Liver (tissue), 9 donors: Measurements from ENCODE around the gene NFKBIB. TPM values are rescaled to one million over a fixed set of nuclear protein-coding genes. Genes with fewer than 3 reads are reported as not detected.

ENCODE experiments used
- DNase-seq: peaks from one replicate; pipeline ENCODE4 v3.0.0-alpha.2; 2017; ENCODE audit warnings: low spot score
- H3K27ac ChIP-seq, 2 donors: one replicate each; pipeline ENCODE4 v1.7.0; 2013; ENCODE audit warnings: inconsistent platforms in 2 of 2, low read length in 2 of 2, control low read depth in 1 of 2, low read depth in 1 of 2, mild to moderate bottlenecking in 1 of 2
- H3K27me3 ChIP-seq, 4 donors: one replicate each; pipeline versions ENCODE4 v1.6.1 to v1.7.0; 2013; ENCODE audit warnings: low read length in 3 of 4, inconsistent platforms in 1 of 4, mild to moderate bottlenecking in 1 of 4, moderate library complexity in 1 of 4; ENCODE audit not compliant: control insufficient read depth in 4 of 4, insufficient read depth in 4 of 4
- H3K36me3 ChIP-seq, 4 donors: one replicate each; pipeline versions ENCODE4 v1.6.1 to v1.7.0; 2013; ENCODE audit warnings: low read length in 3 of 4, mild to moderate bottlenecking in 3 of 4, low read depth in 1 of 4, moderate library complexity in 1 of 4; ENCODE audit not compliant: control insufficient read depth in 4 of 4, insufficient read depth in 3 of 4
- H3K4me1 ChIP-seq, 4 donors: one replicate each; pipeline versions ENCODE4 v1.6.1 to v1.7.0; 2013; ENCODE audit warnings: low read length in 3 of 4, mild to moderate bottlenecking in 3 of 4, moderate library complexity in 1 of 4; ENCODE audit not compliant: control insufficient read depth in 4 of 4, insufficient read depth in 4 of 4
- H3K4me3 ChIP-seq, 3 donors: one replicate each; pipeline versions ENCODE4 v1.6.1 to v1.7.0; 2013; ENCODE audit warnings: low read length in 3 of 3, control low read depth in 1 of 3, low read depth in 1 of 3, mild to moderate bottlenecking in 1 of 3
- H3K9ac ChIP-seq, 2 donors: one replicate each; pipeline ENCODE4 v1.7.0; 2013; ENCODE audit warnings: low read length in 2 of 2, mild to moderate bottlenecking in 2 of 2, moderate library complexity in 2 of 2, control low read depth in 1 of 2, low read depth in 1 of 2
- H3K9me3 ChIP-seq, 4 donors: one replicate each; pipeline versions ENCODE4 v1.6.1 to v1.7.0; 2013; ENCODE audit warnings: low read length in 3 of 4; ENCODE audit not compliant: control insufficient read depth in 4 of 4
- CTCF ChIP-seq: fragments of 150-350 bp; IDR thresholded peaks from 2 replicates; pipeline ENCODE4 v1.5.1; 2017; ENCODE audit warnings: improper control_type of control experiment, low read depth, low read length; ENCODE audit not compliant: missing input control
- EGR1 ChIP-seq, 2 donors: IDR thresholded peaks; 2 replicates each; pipeline ENCODE4 v1.6.1; 2016 to 2018; ENCODE audit warnings: antibody characterized with exemption in 2 of 2, low read depth in 2 of 2
- FOXA1 ChIP-seq: IDR thresholded peaks from 2 replicates; pipeline ENCODE4 v1.6.1; 2016; ENCODE audit warnings: antibody characterized with exemption
- FOXA2 ChIP-seq: IDR thresholded peaks from 2 replicates; pipeline ENCODE4 v1.6.1; 2016; ENCODE audit warnings: antibody characterized with exemption
- GABPA ChIP-seq, 2 donors: IDR thresholded peaks in 1 of 2; conservative IDR thresholded peaks in 1 of 2; 2 replicates each; pipeline ENCODE4 v1.6.1; 2016; ENCODE audit warnings: antibody characterized with exemption in 2 of 2, mild to moderate bottlenecking in 1 of 2, moderate library complexity in 1 of 2
- HNF4A ChIP-seq, 2 donors: conservative IDR thresholded peaks; 2 replicates each; pipeline ENCODE4 v1.6.1; 2016; ENCODE audit warnings: antibody characterized with exemption in 2 of 2, mild to moderate bottlenecking in 2 of 2
- HNF4G ChIP-seq: IDR thresholded peaks from 2 replicates; pipeline ENCODE4 v1.6.1; 2016; ENCODE audit warnings: antibody characterized with exemption
- JUND ChIP-seq, 2 donors: IDR thresholded peaks; 2 replicates each; pipeline ENCODE4 v1.6.1; 2016; ENCODE audit warnings: antibody characterized with exemption in 2 of 2
- MAX ChIP-seq: IDR thresholded peaks from 2 replicates; pipeline ENCODE4 v1.6.1; 2016; ENCODE audit warnings: antibody characterized with exemption
- NR2F2 ChIP-seq: IDR thresholded peaks from 2 replicates; pipeline ENCODE4 v1.6.1; 2016; ENCODE audit warnings: antibody characterized with exemption
- RAD21 ChIP-seq, 2 donors: IDR thresholded peaks; 2 replicates each; pipeline ENCODE4 v1.6.1; 2016; ENCODE audit warnings: antibody characterized with exemption in 2 of 2, mild to moderate bottlenecking in 2 of 2
- REST ChIP-seq: IDR thresholded peaks from 2 replicates; pipeline ENCODE4 v1.6.1; 2016; ENCODE audit warnings: antibody characterized with exemption, mild to moderate bottlenecking
- RXRA ChIP-seq, 2 donors: IDR thresholded peaks; 2 replicates each; pipeline ENCODE4 v1.6.1; 2017 to 2018; ENCODE audit warnings: antibody characterized with exemption in 2 of 2, mild to moderate bottlenecking in 1 of 2
- SP1 ChIP-seq: IDR thresholded peaks from 2 replicates; pipeline ENCODE4 v1.6.1; 2018; ENCODE audit warnings: antibody characterized with exemption, mild to moderate bottlenecking
- YY1 ChIP-seq: IDR thresholded peaks from 2 replicates; pipeline ENCODE4 v1.6.1; 2016; ENCODE audit warnings: antibody characterized with exemption, mild to moderate bottlenecking
- WGBS: extraction: QIAGEN DNeasy Blood & Tissue Kit; methylation state at CpG from one replicate; pipeline ENCODE4 v1.1.7; 2013; 5-methylcytosine and 5-hydroxymethylcytosine counted together
- polyA plus RNA-seq, 2 donors: library from polyadenylated mRNA; stranded (reverse) in 1 of 2; unstranded in 1 of 2; fragments of 200-250 nt in 1 of 2; fragments of >200 nt in 1 of 2; fragmentation: Nextera tagmentation in 1 of 2; extraction: Ambion mirVana in 1 of 2; gene quantifications; one replicate each; pipeline versions ENCODE4 v1.2.1 to v1.2.3, GENCODE V29; 2013 to 2015
- total RNA-seq, 2 donors: library from RNA; depleted of rRNA; stranded (reverse); fragments of >200 nt; gene quantifications; one replicate each; pipeline ENCODE4 v1.2.3, GENCODE V29; 2014
- TF ChIP-seq, protein P1 (sequence below): IDR thresholded peaks from 2 replicates; pipeline ENCODE4 v1.6.1; 2016; ENCODE audit warnings: antibody characterized with exemption
- TF ChIP-seq, protein P2 (sequence below): IDR thresholded peaks from 2 replicates; pipeline ENCODE4 v1.6.1; 2016; ENCODE audit warnings: antibody characterized with exemption
- donor health status: healthy.
- donor health status: healthy.
- donor health status: healthy.
- donor health status: healthy.
- donor health status: healthy.

Gene NFKBIB
- total and polyA plus RNA-seq, 4 donors, result 8.0 to 25.4 (median 14.9) TPM

- TF ChIP-seq CTCF, result no peak
- no peak for TF ChIP-seq FOXA1
- TF ChIP-seq RXRA (IDR thresholded peaks at IDR 0.05), result no peak
- TF ChIP-seq, protein P1, sequence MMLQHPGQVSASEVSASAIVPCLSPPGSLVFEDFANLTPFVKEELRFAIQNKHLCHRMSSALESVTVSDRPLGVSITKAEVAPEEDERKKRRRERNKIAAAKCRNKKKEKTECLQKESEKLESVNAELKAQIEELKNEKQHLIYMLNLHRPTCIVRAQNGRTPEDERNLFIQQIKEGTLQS, result no peak
- TF ChIP-seq GABPA (IDR thresholded peaks at IDR 0.05 in 1 of 2, conservative IDR thresholded peaks at IDR 0.05 in 1 of 2), result no peak
- TF ChIP-seq HNF4G, result no peak
- TF ChIP-seq EGR1 (IDR thresholded peaks at IDR 0.05; ENCODE audit: low read depth in 2 of 2), result no peak
- TF ChIP-seq NR2F2, result no peak
- no peak for TF ChIP-seq MAX
- no peak for TF ChIP-seq RAD21 (IDR thresholded peaks at IDR 0.05)
- no peak for DNase-seq
- Histone ChIP-seq H3K27me3 (no peaks in the 10 kb centered on the region), H3K9me3 (peaks cover 0 to 3% (median 0%) of the 10 kb centered on the region in 4 donors), H3K27ac (no peak overlapping the region), H3K9ac (no peak overlapping the region), H3K36me3 (peaks cover 10 to 21% (median 18%) of the 10 kb centered on the region in 4 donors), H3K4me3 (no peak overlapping the region), H3K4me1 (peaks cover 0 to 8% (median 3%) of the 10 kb centered on the region in 4 donors)
- WGBS, result 97% methylated on average over 29 of the region's 29 CpGs
Observed at GRCh38 chr19:38907227-38907626, 7.5 kb downstream of the NFKBIB start.

GRCh38 chr19:38907670-38908069 lies 7.9 kb downstream of the NFKBIB start:
- no peak overlapping the region for H3K4me3 ChIP-seq
- H3K9me3 ChIP-seq, result peaks cover 0 to 3% (median 0%) of the 10 kb centered on the region in 4 donors
- peaks cover 0 to 8% (median 3%) of the 10 kb centered on the region in 4 donors for H3K4me1 ChIP-seq
- H3K36me3 ChIP-seq, result peaks cover 10 to 21% (median 18%) of the 10 kb centered on the region in 4 donors
- no peak for DNase-seq
- no peak overlapping the region for H3K9ac ChIP-seq
- no peak for TF ChIP-seq EGR1 (IDR thresholded peaks at IDR 0.05; ENCODE audit: low read depth in 2 of 2)
- no peak for TF ChIP-seq RXRA (IDR thresholded peaks at IDR 0.05)
- TF ChIP-seq FOXA1, result no peak
- TF ChIP-seq YY1, result no peak
- no peak for TF ChIP-seq RAD21 (IDR thresholded peaks at IDR 0.05)
- TF ChIP-seq CTCF, result no peak
- TF ChIP-seq, protein P2, sequence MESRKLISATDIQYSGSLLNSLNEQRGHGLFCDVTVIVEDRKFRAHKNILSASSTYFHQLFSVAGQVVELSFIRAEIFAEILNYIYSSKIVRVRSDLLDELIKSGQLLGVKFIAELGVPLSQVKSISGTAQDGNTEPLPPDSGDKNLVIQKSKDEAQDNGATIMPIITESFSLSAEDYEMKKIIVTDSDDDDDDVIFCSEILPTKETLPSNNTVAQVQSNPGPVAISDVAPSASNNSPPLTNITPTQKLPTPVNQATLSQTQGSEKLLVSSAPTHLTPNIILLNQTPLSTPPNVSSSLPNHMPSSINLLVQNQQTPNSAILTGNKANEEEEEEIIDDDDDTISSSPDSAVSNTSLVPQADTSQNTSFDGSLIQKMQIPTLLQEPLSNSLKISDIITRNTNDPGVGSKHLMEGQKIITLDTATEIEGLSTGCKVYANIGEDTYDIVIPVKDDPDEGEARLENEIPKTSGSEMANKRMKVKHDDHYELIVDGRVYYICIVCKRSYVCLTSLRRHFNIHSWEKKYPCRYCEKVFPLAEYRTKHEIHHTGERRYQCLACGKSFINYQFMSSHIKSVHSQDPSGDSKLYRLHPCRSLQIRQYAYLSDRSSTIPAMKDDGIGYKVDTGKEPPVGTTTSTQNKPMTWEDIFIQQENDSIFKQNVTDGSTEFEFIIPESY, result no peak
- TF ChIP-seq, protein P1, result no peak
- TF ChIP-seq FOXA2, result no peak
- no peak for TF ChIP-seq NR2F2
- TF ChIP-seq HNF4G, result no peak
- no peak for TF ChIP-seq MAX
- TF ChIP-seq HNF4A (conservative IDR thresholded peaks at IDR 0.05), result no peak
- TF ChIP-seq REST, result no peak
- no peak for TF ChIP-seq GABPA (IDR thresholded peaks at IDR 0.05 in 1 of 2, conservative IDR thresholded peaks at IDR 0.05 in 1 of 2)
- TF ChIP-seq JUND (IDR thresholded peaks at IDR 0.05), result no peak
- no peak for TF ChIP-seq SP1
- no peaks in the 10 kb centered on the region for H3K27me3 ChIP-seq
- WGBS, result 98% methylated on average over 12 of the region's 12 CpGs
- H3K27ac ChIP-seq, result no peak overlapping the region
